ENCODE results near the gene WNT8B.

The WNT8B gene

GRCh38 chr10:100515612-100516011 is 52.8 kb downstream of the WNT8B start:
- H3K27ac ChIP-seq (ENCODE audit: low read depth in 2 of 2, low read length in 2 of 2): no peak overlapping the region
- H3K36me3 ChIP-seq (ENCODE audit: control insufficient read depth in 2 of 2, insufficient read depth in 2 of 2, low read length in 2 of 2): peaks cover 6% of the 10 kb centered on the region in 2 donors
- H3K4me1 ChIP-seq (ENCODE audit: control insufficient read depth in 2 of 2, insufficient read depth in 2 of 2, low read length in 2 of 2): peaks cover 2 to 5% of the 10 kb centered on the region in 2 donors
- no peaks in the 10 kb centered on the region for H3K9me3 ChIP-seq (ENCODE audit: control insufficient read depth in 2 of 2, low read length in 2 of 2)
- no peak overlapping the region for H3K4me3 ChIP-seq (ENCODE audit: low read length in 2 of 2)
- no peak overlapping the region for H3K9ac ChIP-seq (ENCODE audit: low read depth in 1 of 2, low read length in 2 of 2)
- H3K27me3 ChIP-seq (ENCODE audit: control insufficient read depth in 2 of 2, insufficient read depth in 2 of 2, low read length in 2 of 2): peaks cover 0 to 5% of the 10 kb centered on the region in 2 donors

- peaks cover 5 to 6% of the 10 kb centered on the region in 2 donors for H3K36me3 ChIP-seq (ENCODE audit: control insufficient read depth in 2 of 2, insufficient read depth in 2 of 2, low read length in 2 of 2)
- H3K9me3 ChIP-seq (ENCODE audit: control insufficient read depth in 2 of 2, low read length in 2 of 2): no peaks in the 10 kb centered on the region
- no peak overlapping the region for H3K4me3 ChIP-seq (ENCODE audit: low read length in 2 of 2)
- H3K27me3 ChIP-seq (ENCODE audit: control insufficient read depth in 2 of 2, insufficient read depth in 2 of 2, low read length in 2 of 2): peaks cover 0 to 5% of the 10 kb centered on the region in 2 donors
- H3K9ac ChIP-seq (ENCODE audit: low read depth in 1 of 2, low read length in 2 of 2): no peak overlapping the region
- peaks cover 2 to 5% of the 10 kb centered on the region in 2 donors for H3K4me1 ChIP-seq (ENCODE audit: control insufficient read depth in 2 of 2, insufficient read depth in 2 of 2, low read length in 2 of 2)
- H3K27ac ChIP-seq (ENCODE audit: low read depth in 2 of 2, low read length in 2 of 2): no peak overlapping the region
Observed at GRCh38 chr10:100516847-100517246, 54.0 kb downstream of the WNT8B start.

DNA sequence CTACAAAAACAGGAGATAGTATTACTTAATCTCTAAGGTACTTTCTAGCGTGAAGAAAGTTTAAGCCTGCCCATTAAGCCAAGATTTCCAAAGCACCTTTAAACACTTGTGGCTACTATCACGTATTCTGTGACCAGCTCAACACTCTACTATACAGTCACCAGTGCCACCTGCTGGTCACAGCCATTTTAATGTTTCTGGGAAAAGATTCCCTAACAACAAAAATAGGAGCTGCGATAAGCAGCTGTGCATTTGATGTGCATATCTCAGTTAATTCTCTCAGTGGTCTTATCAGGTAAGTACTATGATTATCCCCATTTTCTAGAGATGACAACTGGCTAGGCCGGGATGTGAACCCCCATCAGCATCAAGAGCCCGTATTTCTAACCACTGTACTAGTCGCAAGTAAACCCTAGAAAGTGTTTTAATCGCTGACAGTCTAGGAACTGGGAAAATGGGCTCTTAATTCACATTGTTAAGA is 56.0 kb downstream of the WNT8B start:
- H3K27ac ChIP-seq (ENCODE audit: low read depth in 2 of 2, low read length in 2 of 2): no peak overlapping the region
- H3K9ac ChIP-seq (ENCODE audit: low read depth in 1 of 2, low read length in 2 of 2): peak overlapping the region in 1 of 2 donors; percentile 10
- peaks cover 3 to 10% of the 10 kb centered on the region in 2 donors for H3K36me3 ChIP-seq (ENCODE audit: control insufficient read depth in 2 of 2, insufficient read depth in 2 of 2, low read length in 2 of 2)
- peaks cover 2 to 5% of the 10 kb centered on the region in 2 donors for H3K4me1 ChIP-seq (ENCODE audit: control insufficient read depth in 2 of 2, insufficient read depth in 2 of 2, low read length in 2 of 2)
- H3K9me3 ChIP-seq (ENCODE audit: control insufficient read depth in 2 of 2, low read length in 2 of 2): no peaks in the 10 kb centered on the region
- H3K27me3 ChIP-seq (ENCODE audit: control insufficient read depth in 2 of 2, insufficient read depth in 2 of 2, low read length in 2 of 2): peaks cover 0 to 5% of the 10 kb centered on the region in 2 donors
- H3K4me3 ChIP-seq (ENCODE audit: low read length in 2 of 2): peak overlapping the region in 1 of 2 donors; percentile 8

- Histone ChIP-seq H3K9ac (ENCODE audit: low read depth in 1 of 2, low read length in 2 of 2) (peak within 1 kb of the TSS in 1 of 2 donors; percentile 10), H3K27me3 (ENCODE audit: control insufficient read depth in 2 of 2, insufficient read depth in 2 of 2, low read length in 2 of 2) (peaks cover 0 to 5% of the 10 kb centered on the region in 2 donors)
Observed at GRCh38 chr10:100519311-100520051, 56.7 kb downstream of the WNT8B start, which contains the start of gene SEC31B. SEC31B (minus strand) TSS chr10:100519861; CDS start chr10:100516952, 2,909 bp downstream.

DNA sequence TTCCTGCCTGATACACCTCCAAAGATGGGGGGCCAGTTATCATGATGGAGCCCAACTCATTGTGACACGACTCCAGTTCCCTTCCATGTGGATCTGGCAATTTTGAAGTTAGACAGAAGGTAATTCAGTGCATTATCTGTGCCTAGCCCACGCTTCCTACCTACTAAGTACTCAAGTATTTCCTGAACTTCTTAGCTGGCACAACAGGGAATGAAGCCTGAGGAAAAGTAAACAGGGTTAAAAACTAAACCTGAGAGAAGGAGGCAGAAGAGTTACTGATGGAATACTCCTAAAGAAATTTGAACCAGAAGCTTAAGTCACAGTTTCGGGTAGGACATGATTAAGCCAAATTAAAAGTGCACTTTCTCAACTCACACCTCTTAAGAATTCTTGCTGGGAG is 58.0 kb downstream of the WNT8B start:
- H3K27me3 ChIP-seq (ENCODE audit: control insufficient read depth in 2 of 2, insufficient read depth in 2 of 2, low read length in 2 of 2): peaks cover 0 to 5% of the 10 kb centered on the region in 2 donors
- no peaks in the 10 kb centered on the region for H3K9me3 ChIP-seq (ENCODE audit: control insufficient read depth in 2 of 2, low read length in 2 of 2)
- H3K4me1 ChIP-seq (ENCODE audit: control insufficient read depth in 2 of 2, insufficient read depth in 2 of 2, low read length in 2 of 2): peaks cover 2 to 5% of the 10 kb centered on the region in 2 donors
- H3K27ac ChIP-seq (ENCODE audit: low read depth in 2 of 2, low read length in 2 of 2): no peak overlapping the region
- peaks cover 21 to 29% of the 10 kb centered on the region in 2 donors for H3K36me3 ChIP-seq (ENCODE audit: control insufficient read depth in 2 of 2, insufficient read depth in 2 of 2, low read length in 2 of 2)
- H3K4me3 ChIP-seq (ENCODE audit: low read length in 2 of 2): no peak overlapping the region
- no peak overlapping the region for H3K9ac ChIP-seq (ENCODE audit: low read depth in 1 of 2, low read length in 2 of 2)

More at GRCh38 chr10:100519311-100520051, 56.7 kb downstream of the WNT8B start, which contains the start of gene SEC31B:
- Histone ChIP-seq H3K9me3 (ENCODE audit: control insufficient read depth in 2 of 2, low read length in 2 of 2) (no peaks in the 10 kb centered on the region), H3K4me1 (ENCODE audit: control insufficient read depth in 2 of 2, insufficient read depth in 2 of 2, low read length in 2 of 2) (peaks cover 2 to 5% of the 10 kb centered on the region in 2 donors), H3K36me3 (ENCODE audit: control insufficient read depth in 2 of 2, insufficient read depth in 2 of 2, low read length in 2 of 2) (peaks cover 10 to 17% of the 10 kb centered on the region in 2 donors), H3K4me3 (ENCODE audit: low read length in 2 of 2) (peak within 1 kb of the TSS; percentile 32 to 39), H3K27ac (ENCODE audit: low read depth in 2 of 2, low read length in 2 of 2) (no peak within 1 kb of the TSS)

DNA sequence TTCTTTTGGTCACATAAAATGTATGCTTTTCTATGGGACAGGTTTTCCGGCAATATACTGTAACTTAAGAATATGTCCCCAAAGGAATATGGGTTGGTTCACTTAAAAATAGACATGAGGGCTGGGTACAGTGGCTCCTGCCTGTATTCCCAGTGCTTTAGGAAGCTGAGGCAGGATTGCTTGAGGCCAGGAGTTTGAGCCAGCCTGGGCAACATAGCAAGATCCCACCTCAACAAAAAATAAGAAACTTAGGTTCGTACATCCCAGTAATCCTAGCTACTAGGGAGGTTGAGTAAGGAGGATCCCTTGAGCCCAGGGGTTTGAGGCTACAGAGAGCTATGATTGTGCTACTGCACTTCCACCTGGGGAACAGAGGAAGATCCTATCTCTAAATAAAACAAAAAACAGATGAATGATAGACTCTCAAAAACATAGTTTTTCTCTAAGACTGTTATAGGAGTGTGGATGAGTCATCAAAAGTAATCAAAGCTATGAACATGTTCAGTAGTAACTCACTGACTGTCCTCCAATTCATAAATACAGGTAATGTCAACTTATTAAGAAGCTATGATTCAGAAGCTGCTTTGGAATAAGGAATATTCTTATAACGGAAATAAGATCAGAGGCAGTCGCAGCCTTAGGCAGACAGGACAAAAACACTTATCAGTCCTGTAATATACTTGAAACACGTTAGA is 59.4 kb downstream of the WNT8B start:
- H3K9me3 ChIP-seq (ENCODE audit: control insufficient read depth in 2 of 2, low read length in 2 of 2): no peaks in the 10 kb centered on the region
- peaks cover 31 to 42% of the 10 kb centered on the region in 2 donors for H3K36me3 ChIP-seq (ENCODE audit: control insufficient read depth in 2 of 2, insufficient read depth in 2 of 2, low read length in 2 of 2)
- H3K9ac ChIP-seq (ENCODE audit: low read depth in 1 of 2, low read length in 2 of 2): no peak overlapping the region
- peaks cover 2 to 5% of the 10 kb centered on the region in 2 donors for H3K4me1 ChIP-seq (ENCODE audit: control insufficient read depth in 2 of 2, insufficient read depth in 2 of 2, low read length in 2 of 2)
- H3K4me3 ChIP-seq (ENCODE audit: low read length in 2 of 2): no peak overlapping the region
- no peak overlapping the region for H3K27ac ChIP-seq (ENCODE audit: low read depth in 2 of 2, low read length in 2 of 2)
- H3K27me3 ChIP-seq (ENCODE audit: control insufficient read depth in 2 of 2, insufficient read depth in 2 of 2, low read length in 2 of 2): peaks cover 0 to 5% of the 10 kb centered on the region in 2 donors

GRCh38 chr10:100522945-100523344 is 60.1 kb downstream of the WNT8B start:
- peaks cover 31 to 42% of the 10 kb centered on the region in 2 donors for H3K36me3 ChIP-seq (ENCODE audit: control insufficient read depth in 2 of 2, insufficient read depth in 2 of 2, low read length in 2 of 2)
- H3K9me3 ChIP-seq (ENCODE audit: control insufficient read depth in 2 of 2, low read length in 2 of 2): no peaks in the 10 kb centered on the region
- H3K9ac ChIP-seq (ENCODE audit: low read depth in 1 of 2, low read length in 2 of 2): no peak overlapping the region
- H3K4me3 ChIP-seq (ENCODE audit: low read length in 2 of 2): no peak overlapping the region
- no peak overlapping the region for H3K27ac ChIP-seq (ENCODE audit: low read depth in 2 of 2, low read length in 2 of 2)
- H3K4me1 ChIP-seq (ENCODE audit: control insufficient read depth in 2 of 2, insufficient read depth in 2 of 2, low read length in 2 of 2): peaks cover 3 to 5% of the 10 kb centered on the region in 2 donors
- H3K27me3 ChIP-seq (ENCODE audit: control insufficient read depth in 2 of 2, insufficient read depth in 2 of 2, low read length in 2 of 2): peaks cover 0 to 5% of the 10 kb centered on the region in 2 donors

GRCh38 chr10:100524206-100524605 is 61.4 kb downstream of the WNT8B start:
- H3K4me1 ChIP-seq (ENCODE audit: control insufficient read depth in 2 of 2, insufficient read depth in 2 of 2, low read length in 2 of 2): peaks cover under 1 to 14% of the 10 kb centered on the region in 2 donors
- H3K36me3 ChIP-seq (ENCODE audit: control insufficient read depth in 2 of 2, insufficient read depth in 2 of 2, low read length in 2 of 2): peaks cover 31 to 42% of the 10 kb centered on the region in 2 donors
- peaks cover 0 to 4% of the 10 kb centered on the region in 2 donors for H3K27me3 ChIP-seq (ENCODE audit: control insufficient read depth in 2 of 2, insufficient read depth in 2 of 2, low read length in 2 of 2)
- no peak overlapping the region for H3K4me3 ChIP-seq (ENCODE audit: low read length in 2 of 2)
- H3K9me3 ChIP-seq (ENCODE audit: control insufficient read depth in 2 of 2, low read length in 2 of 2): no peaks in the 10 kb centered on the region
- no peak overlapping the region for H3K9ac ChIP-seq (ENCODE audit: low read depth in 1 of 2, low read length in 2 of 2)
- H3K27ac ChIP-seq (ENCODE audit: low read depth in 2 of 2, low read length in 2 of 2): no peak overlapping the region

GRCh38 chr10:100524638-100525037 is 61.8 kb downstream of the WNT8B start:
- no peaks in the 10 kb centered on the region for H3K27me3 ChIP-seq (ENCODE audit: control insufficient read depth in 2 of 2, insufficient read depth in 2 of 2, low read length in 2 of 2)
- no peak overlapping the region for H3K9ac ChIP-seq (ENCODE audit: low read depth in 1 of 2, low read length in 2 of 2)
- H3K4me3 ChIP-seq (ENCODE audit: low read length in 2 of 2): no peak overlapping the region
- peaks cover 0 to 12% of the 10 kb centered on the region in 2 donors for H3K4me1 ChIP-seq (ENCODE audit: control insufficient read depth in 2 of 2, insufficient read depth in 2 of 2, low read length in 2 of 2)
- no peaks in the 10 kb centered on the region for H3K9me3 ChIP-seq (ENCODE audit: control insufficient read depth in 2 of 2, low read length in 2 of 2)
- H3K36me3 ChIP-seq (ENCODE audit: control insufficient read depth in 2 of 2, insufficient read depth in 2 of 2, low read length in 2 of 2): peaks cover 31 to 42% of the 10 kb centered on the region in 2 donors
- H3K27ac ChIP-seq (ENCODE audit: low read depth in 2 of 2, low read length in 2 of 2): no peak overlapping the region
